ENCODE data around the gene MAP1LC3A.

Gene MAP1LC3A

GRCh38 chr20:34546751-34547181 lies 11.8 kb upstream of the MAP1LC3A start:
- no peak for FAIRE-seq
- DNase-seq (ENCODE audit: insufficient read length, low spot score) = no peak

GRCh38 chr20:34547844-34548613 lies 10.5 kb upstream of the MAP1LC3A start:
- no peak for DNase-seq (ENCODE audit: insufficient read length, low spot score)
- FAIRE-seq = no peak

GRCh38 chr20:34549291-34549928 lies 9.1 kb upstream of the MAP1LC3A start:
- DNase-seq (ENCODE audit: insufficient read length, low spot score) = no peak
- FAIRE-seq = no peak

- DNase-seq (ENCODE audit: insufficient read length, low spot score) = no peak
- no peak for FAIRE-seq
Observed at GRCh38 chr20:34549929-34550305, 8.6 kb upstream of the MAP1LC3A start.

GRCh38 chr20:34552569-34552968 lies 5.9 kb upstream of the MAP1LC3A start:
- DNase-seq (ENCODE audit: insufficient read length, low spot score) (no peak), FAIRE-seq (no peak)

GRCh38 chr20:34553366-34553867 lies 5.1 kb upstream of the MAP1LC3A start:
- DNase-seq (ENCODE audit: insufficient read length, low spot score) = no peak
- FAIRE-seq = no peak

- FAIRE-seq = no peak
- no peak for DNase-seq (ENCODE audit: insufficient read length, low spot score)
Observed at GRCh38 chr20:34557936-34558319, 590 bp upstream of the MAP1LC3A start.

- FAIRE-seq (no peak), DNase-seq (ENCODE audit: insufficient read length, low spot score) (no peak)
Observed at GRCh38 chr20:34559311-34560140, 1.0 kb downstream of the MAP1LC3A start.

- FAIRE-seq (no peak), DNase-seq (ENCODE audit: insufficient read length, low spot score) (no peak)
Observed at GRCh38 chr20:34560141-34560523, 1.6 kb downstream of the MAP1LC3A start.

- FAIRE-seq = no peak
- no peak for DNase-seq (ENCODE audit: insufficient read length, low spot score)
Observed at GRCh38 chr20:34560614-34561013, 2.1 kb downstream of the MAP1LC3A start.

GRCh38 chr20:34561661-34562060 lies 3.1 kb downstream of the MAP1LC3A start:
- DNase-seq (ENCODE audit: insufficient read length, low spot score) (no peak), FAIRE-seq (no peak)

- DNase-seq (ENCODE audit: insufficient read length, low spot score) (no peak), FAIRE-seq (no peak)
Observed at GRCh38 chr20:34562641-34563040, 4.1 kb downstream of the MAP1LC3A start.

- no peak for FAIRE-seq
- no peak for DNase-seq (ENCODE audit: insufficient read length, low spot score)
Observed at GRCh38 chr20:34564833-34565232, 6.3 kb downstream of the MAP1LC3A start.

GRCh38 chr20:34566978-34567891 lies 8.7 kb downstream of the MAP1LC3A start:
- DNase-seq (ENCODE audit: insufficient read length, low spot score) = no peak
- no peak for FAIRE-seq

GRCh38 chr20:34567892-34568865 lies 9.7 kb downstream of the MAP1LC3A start:
- FAIRE-seq = no peak
- DNase-seq (ENCODE audit: insufficient read length, low spot score) = no peak

GRCh38 chr20:34569598-34569997 lies 11.1 kb downstream of the MAP1LC3A start:
- no peak for FAIRE-seq
- no peak for DNase-seq (ENCODE audit: insufficient read length, low spot score)

GRCh38 chr20:34570859-34571306 lies 12.4 kb downstream of the MAP1LC3A start:
- peak; percentile 35 for FAIRE-seq
- no peak for DNase-seq (ENCODE audit: insufficient read length, low spot score)

GRCh38 chr20:34571753-34572152 lies 13.2 kb downstream of the MAP1LC3A start:
- FAIRE-seq = no peak
- DNase-seq (ENCODE audit: insufficient read length, low spot score) = no peak

All from GM19239 (cell line).